GM18505 (cell line): Measurements from ENCODE around the gene FOXN3.

Source experiments
- ATAC-seq: cut with Tn5 transposase; IDR thresholded peaks from one replicate; pipeline ENCODE4 v1.9.1; 2021; ENCODE audit not compliant: unreplicated experiment
- POLR2A ChIP-seq: IDR thresholded peaks from 4 replicates; pipeline ENCODE4 v1.6.1; 2011; ENCODE audit warnings: borderline replicate concordance; ENCODE audit not compliant: insufficient read depth, insufficient read length; ENCODE audit errors: extremely low read depth

FOXN3 gene

GRCh38 chr14:89417091-89417464 is at the start of gene FOXN3:
Gene FOXN3 (minus strand): TSS chr14:89417233. CDS start chr14:89412476, 4,757 bp downstream.
- peak; percentile 48 for TF ChIP-seq POLR2A
- peak; percentile 54 for ATAC-seq

DNA sequence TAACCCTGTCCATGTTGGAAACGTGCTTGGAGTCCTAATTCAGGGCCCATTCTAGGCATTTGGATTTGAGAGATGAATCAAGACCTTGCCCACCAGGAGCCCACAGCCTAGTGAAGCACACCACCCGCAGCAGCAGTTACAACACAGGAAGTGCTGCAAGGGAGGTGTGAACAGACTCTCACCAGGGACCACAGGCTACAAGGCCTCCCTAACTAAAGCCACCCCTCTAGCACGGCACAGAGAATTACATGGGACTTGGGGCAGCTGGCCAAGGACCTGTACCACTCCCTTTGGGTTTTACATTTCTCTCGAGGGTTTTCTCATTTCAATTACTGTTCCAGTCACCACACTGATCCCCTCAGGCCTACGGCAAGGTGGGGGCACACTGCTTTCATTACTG is 49.5 kb upstream of the FOXN3 start:
- ATAC-seq: no peak
- no peak for TF ChIP-seq POLR2A

GRCh38 chr14:89465876-89466275 is 48.8 kb upstream of the FOXN3 start:
- no peak for ATAC-seq

DNA sequence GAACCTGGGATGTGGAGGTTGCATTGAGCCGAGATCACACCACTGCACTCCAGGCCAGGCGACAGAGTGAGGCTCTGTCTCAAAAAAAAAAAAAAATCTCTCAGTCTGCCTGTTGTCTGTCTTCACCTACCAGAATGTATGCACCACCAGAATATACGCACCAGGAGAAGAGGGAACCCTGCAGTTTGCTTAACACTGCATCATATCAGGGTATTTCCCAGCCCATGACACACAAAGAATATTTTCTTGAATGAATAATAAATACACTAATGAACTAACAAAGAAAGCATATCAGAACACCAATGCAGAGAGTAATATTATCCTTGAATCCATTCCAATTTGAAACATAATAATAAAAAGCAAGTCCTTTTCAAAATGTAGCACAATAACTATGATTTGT is 44.2 kb upstream of the FOXN3 start:
- ATAC-seq: no peak
- TF ChIP-seq POLR2A: no peak

More at GRCh38 chr14:89465876-89466275, 48.8 kb upstream of the FOXN3 start:
- no peak for TF ChIP-seq POLR2A

- no peak for TF ChIP-seq POLR2A
- ATAC-seq: no peak
Measured at GRCh38 chr14:89458713-89459420, 41.8 kb upstream of the FOXN3 start.

DNA sequence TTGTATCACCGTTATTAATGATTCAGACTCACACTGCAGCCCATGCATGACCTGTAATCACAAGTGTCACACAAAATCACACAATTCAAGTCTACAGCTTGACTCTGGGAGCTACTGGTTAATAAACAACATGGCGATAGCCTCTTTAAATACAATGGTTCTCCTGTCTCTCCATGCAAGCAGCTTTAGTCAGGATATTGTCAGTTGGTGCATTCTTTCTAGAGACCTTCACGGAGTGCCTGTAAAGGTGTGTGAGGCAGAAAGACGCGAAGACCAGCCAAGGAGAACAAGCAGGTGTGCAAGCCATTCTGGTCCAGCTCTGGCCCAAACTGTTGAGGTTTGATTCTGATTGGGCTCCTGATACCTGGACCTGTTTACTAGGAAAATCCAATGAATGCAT is 40.0 kb upstream of the FOXN3 start:
- TF ChIP-seq POLR2A: no peak
- ATAC-seq: no peak

DNA sequence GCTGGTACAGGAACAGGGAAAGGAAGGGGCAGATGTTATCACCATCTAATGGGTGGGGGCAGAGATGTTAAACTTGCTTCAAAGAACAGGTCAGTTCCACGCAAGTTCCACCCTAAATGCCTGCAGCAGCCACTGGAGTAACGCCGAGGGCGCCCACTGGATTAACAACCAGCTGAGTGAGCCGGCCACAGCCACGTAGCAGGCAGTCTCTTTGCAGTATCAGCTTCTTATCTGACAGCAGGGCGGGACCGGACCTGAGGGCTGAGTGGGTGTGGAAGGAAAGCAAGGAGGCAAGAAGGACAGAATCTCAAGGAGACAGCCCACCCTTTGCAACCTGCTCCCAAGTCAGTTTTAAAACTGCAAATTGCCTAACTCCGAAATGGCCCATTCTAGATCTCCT is 38.4 kb upstream of the FOXN3 start:
- no peak for TF ChIP-seq POLR2A
- ATAC-seq: no peak

GRCh38 chr14:89454996-89455395 is 38.0 kb upstream of the FOXN3 start:
- no peak for TF ChIP-seq POLR2A
- ATAC-seq: no peak

GRCh38 chr14:89452281-89452680 is 35.2 kb upstream of the FOXN3 start:
- no peak for ATAC-seq
- TF ChIP-seq POLR2A: no peak

GRCh38 chr14:89451229-89451628 is 34.2 kb upstream of the FOXN3 start:
- TF ChIP-seq POLR2A: no peak
- ATAC-seq: no peak

DNA sequence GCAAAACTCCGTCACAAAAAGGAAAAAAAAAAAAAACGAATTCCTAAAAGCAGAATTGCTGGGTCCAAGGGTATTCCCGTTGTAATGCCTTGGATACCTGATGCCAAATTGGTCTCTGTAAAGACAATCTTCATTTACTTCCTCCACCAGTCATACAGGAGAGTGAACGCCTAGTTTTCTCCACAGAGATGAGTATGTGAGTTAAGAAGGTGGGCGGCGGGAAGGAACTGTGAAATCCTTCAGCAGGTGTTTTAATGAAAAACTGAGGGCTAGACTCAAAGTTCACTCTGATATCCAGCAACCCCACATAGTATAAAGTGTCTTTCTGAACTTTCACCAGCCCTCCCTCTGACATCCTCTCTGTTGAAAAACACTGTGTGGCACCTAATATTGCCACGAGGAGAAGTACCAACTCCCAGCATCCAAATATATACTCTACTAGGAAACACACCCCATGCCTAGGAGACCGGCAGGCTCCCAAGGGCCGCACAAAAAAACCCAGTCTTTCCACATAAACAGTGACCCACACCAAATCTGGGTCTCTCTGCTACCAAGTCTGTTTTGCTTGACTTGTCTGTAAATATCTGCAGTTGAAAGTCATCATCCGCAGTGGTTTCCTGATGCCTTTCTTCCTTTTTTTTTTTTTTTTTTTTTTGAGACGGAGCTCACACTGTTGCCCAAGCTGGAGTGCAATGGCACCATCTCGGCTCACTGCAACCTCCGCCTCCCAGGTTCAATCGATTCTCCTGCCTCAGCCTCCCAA is 30.3 kb upstream of the FOXN3 start:
- no peak for ATAC-seq

DNA sequence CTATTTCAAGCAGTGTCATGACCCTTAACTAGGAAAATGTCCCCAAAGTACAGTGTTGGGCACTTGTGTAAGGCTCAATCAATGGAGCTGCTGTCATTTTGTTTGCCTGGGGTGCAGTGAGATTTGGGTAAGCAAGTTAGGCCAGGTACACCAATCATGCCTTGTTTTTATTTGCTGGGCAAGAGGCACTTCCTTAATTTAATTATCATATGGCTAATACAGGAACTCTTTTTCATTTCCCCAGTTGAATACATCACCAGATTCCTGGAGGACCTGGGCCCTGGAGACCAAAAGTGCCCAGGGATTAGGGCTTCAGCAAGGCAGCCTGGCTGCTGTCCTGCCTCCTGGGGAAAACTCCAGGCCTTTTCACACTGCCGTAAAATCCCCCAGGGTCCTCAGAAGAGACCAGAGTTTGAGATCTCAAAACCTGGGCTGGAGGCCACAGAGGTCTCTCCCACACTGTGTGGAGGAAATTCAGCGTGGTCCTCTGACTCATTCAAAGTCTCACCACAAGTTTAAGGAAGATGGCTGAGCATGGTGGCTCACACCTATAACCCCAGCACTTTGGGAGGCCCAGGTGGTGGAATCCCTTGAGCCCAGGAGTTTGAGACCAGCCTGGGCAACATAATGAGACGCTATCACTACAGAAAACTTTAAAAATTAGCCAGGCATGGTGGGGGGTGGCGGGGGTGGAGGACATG is 28.4 kb upstream of the FOXN3 start:
- ATAC-seq: no peak
- TF ChIP-seq POLR2A: no peak

More for the DNA sequence above, 30.3 kb upstream of the FOXN3 start:
- TF ChIP-seq POLR2A: no peak

DNA sequence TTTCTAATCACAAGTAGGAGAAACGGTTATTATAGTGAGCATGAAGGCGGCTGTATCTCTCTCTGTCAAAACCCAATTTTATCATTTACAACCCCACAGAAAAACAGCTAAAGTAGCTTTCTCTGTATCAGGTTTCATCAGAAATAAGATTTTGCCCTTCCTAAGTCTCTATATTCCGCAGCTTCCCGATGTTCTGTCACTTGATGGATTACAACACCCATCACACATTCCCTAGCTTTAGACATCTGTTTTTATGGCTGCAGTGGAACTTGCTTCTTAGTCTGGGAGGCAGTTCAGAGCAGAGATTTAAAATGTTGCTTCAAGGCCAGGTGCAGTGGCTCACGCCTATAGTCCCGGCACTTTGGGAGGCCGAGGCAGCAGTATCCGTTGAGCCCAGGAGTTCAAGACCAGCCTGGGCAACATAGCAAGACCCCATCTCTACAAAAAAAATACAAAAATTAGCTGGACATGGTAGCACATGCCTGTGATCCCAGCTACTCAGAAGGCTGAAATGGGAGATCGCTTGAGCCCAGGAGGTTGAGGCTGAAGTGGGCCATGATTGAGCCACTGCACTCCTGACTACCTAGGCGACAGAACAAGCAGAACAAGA is 27.6 kb upstream of the FOXN3 start:
- ATAC-seq: no peak
- TF ChIP-seq POLR2A: no peak
